Inflammatory macrophage treated with lipopolysaccharide for 4 hours (primary cell): Measurements from ENCODE around the gene BEST1.
A peak's percentile ranks its signal among the peaks of the same experiment; 100 is the strongest.

Experiments used
- DNase-seq: peaks from one replicate; pipeline ENCODE4 v3.0.0-alpha.2; 2020

Gene BEST1

DNA sequence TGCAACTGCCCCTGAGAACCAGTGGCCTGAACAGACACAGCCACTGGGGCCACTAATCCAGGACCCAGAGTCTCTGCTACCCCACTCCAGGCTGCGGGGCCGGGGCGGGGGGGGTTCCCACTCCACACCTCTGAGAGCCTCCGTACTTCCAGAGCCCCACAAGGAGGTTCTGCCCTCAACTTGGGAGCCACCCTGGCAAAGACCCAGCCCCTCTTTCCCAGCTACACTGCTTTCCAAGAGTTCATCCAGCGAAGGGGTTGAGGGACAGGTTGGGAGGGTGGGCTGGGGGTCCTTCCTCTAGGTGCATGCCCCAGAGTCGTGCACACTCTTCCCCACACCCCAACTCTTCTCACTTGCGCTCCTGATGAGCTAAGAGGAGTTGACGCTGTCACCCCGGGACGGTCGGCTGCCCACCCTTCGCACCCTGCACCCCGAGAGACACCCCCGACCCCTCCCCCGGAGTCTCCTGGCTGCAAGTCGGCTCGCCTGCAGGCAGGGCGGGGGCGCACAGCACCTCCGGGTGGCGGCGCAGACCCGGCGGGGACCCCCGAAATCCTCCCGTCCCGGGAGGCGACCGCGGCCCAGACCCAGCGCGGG is 33.3 kb upstream of the BEST1 start:
- no peak for DNase-seq

DNA sequence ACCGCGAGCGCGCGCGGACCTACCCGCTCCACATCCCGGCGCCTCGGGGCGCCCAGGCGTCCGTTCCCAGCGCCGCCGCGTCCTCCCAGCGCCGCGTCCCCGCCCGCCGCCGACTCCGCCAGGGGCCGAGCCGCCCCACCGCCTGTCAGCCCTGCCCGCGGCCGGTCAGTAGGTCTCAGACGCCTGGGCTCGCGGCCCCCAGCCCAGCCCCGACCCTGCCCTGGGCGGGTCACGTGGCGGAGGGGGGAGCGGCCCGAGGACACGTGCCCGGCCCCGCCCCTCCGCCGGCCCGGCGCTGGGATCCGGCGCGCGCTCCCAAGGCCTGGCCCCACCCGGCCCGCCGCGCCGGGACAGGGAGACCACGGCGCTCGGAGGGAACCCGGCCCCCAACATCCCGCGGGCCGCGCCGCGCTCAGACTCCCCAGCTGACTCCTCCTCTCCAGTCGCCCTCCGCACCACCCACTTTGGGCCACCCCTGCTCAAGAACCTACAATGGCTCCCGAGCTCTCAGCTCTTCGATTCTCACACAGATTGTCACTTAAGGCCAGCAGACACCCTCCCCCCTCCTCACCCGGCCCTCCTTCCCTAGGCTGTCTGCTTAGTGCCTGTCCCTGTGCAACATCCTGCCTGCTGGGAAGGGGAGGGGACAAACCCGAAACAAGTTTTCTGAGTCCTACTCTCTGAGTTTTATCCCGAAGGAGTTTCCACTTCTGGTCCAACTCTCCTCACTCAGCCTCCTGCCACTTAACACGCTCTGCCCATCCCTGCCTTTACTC is 32.6 kb upstream of the BEST1 start, which contains the start of gene RAB3IL1:
Gene RAB3IL1, minus strand, starts transcription at position 233 of the 776 bp plus-strand sequence. Its CDS starts 199 bp downstream, at position 34.
- no peak for DNase-seq

DNA sequence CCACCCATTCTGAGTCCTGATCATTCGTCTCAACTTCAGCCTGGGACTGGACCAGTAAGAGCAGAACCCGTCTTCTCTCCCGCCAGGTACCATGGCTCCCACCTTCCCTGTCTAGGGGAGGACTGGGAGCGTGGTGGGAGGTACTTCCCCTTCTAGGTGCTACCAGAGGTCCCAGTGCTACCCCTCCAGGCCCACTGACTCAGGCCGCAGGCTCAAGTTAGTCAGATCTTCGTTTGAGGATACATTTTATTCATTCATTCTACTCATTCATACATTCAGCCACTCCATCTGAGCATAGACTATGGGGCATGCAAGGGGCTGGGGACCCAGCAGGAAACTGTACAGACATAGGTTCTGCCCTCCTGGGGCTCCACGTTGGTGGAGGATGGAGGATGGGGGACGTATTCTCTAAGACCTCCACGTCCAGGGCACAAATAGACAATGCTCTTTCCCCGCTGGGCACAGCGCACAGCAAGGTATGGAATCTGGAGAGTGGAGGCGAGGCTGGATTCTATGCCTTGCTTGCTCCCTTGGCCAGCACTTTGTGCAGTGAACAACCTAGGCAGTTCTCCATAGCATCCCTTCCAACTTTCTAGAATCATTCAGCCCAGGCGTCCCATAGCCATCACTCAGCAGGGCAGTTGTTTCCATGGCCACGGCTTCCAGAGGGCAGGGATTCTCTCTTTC is 31.8 kb upstream of the BEST1 start:
- DNase-seq: no peak

DNA sequence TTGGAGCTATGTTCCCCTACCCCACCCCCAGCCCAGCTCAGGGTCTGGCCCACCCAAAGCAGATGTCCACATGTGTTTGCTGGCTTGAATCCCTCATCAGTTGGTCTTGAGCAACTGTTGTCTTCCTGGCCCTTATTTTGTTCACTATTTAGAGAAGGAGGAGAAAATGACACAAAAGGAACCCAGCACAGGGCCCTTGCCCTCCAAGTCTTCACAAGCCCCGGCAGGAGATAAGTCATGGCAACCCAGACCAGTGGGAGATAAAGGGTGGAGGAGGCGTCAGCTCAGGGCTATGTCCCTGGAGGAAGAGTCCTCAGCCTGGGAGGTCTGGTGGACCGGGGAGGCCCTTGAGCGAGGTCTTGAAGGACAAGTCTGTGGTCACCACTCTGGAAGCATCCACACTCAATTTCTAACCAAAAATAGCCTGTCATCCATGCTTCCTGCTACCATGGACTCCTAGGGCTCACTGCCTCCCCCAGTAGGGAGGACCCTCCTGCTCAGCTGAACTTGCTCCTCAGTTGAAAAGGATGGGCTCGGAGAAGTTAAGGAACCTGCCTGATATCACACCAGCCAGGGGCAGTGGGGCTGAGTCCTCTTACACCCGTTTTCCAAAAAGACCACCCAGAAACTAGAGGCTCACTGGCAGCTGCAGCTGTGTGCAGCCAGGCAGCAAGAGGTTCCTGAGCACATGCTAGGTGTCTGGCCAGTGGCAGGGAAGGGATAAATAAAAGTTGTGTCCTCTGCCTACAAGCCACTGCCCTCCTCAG is 31.0 kb upstream of the BEST1 start:
- no peak for DNase-seq

DNA sequence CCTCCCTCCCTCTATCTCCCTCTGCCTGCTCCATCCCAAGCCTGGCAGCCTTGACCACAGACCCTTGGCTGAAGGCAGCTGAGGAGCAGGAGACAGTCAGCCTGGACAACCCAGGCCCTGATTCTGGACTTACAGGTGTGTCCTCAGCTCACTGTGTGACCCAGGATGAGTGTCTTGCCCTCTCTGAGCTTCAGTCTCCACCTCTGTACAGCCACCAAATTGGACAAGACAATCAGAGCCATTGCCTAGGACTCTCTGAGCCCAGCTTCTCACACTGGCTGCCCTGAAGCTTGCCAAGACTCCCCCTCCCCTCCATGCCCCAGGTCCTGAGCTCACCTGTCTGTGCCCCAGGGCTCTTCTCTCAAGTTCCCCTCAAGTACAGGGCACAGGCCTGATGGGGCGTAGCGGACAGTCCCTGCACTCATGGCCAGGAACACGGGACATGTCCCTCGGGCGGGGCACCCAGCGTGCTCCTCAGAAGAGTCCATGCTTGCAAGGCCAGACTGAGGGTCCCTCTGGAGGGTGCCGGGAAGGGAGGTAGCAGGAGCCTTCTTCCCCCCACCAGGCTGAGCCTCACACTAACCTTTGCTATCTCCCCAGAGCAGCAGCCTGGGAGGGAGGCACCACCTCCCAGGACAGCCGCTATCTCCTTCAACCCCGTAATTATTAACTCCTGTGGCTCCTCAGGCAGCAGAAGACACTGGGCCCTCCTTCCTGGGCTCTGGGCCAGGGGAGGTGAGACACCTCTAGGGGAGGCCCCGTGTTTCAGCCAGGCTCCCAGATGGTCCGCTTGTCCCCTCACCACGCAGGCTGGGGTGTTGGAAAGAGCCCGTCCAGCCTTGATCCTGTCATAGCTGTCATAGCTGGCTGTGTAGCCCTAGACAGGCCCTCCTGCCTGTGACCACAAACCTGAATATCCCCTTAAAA is 30.2 kb upstream of the BEST1 start:
- DNase-seq: no peak

DNA sequence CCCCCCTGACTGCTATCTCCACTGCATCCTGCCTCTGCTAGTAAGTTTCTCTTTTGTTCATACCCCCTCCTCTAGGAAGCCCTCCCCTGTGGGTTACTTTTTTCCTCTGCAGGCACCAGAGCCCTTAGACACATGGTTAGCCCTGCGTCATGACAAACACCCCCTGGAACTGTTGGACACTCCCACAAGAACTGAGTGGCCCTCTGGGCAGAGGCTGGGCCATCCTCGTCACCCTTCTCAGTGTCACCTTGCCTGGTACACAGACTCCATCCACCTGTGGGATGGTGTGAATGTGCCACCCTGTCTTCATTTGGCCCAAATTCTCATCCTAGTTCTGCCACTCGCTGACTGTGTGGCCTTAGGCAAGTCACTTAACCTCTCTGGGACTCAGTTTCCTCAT is 28.7 kb upstream of the BEST1 start:
- DNase-seq: no peak

DNA sequence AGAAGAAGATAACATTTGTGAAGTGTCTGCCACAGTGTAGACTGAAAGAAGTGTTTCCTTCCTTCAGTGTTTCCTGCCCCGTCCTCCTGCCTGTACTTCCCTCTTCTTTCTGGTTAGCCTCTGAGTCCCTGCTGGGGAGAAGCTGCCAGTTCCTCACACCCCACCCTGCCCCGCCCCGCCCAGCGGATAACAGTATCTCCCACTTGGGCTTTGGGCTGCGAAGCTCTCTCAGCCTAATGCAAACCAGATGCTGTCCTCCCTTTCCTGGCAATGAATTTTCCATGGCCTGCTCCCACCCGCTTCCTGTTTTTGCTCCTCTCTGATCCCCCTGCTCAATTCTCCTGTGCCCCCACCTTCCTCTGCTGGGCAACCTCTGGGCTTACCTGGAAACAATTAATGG is 27.6 kb upstream of the BEST1 start:
- DNase-seq: peak; percentile 75

DNA sequence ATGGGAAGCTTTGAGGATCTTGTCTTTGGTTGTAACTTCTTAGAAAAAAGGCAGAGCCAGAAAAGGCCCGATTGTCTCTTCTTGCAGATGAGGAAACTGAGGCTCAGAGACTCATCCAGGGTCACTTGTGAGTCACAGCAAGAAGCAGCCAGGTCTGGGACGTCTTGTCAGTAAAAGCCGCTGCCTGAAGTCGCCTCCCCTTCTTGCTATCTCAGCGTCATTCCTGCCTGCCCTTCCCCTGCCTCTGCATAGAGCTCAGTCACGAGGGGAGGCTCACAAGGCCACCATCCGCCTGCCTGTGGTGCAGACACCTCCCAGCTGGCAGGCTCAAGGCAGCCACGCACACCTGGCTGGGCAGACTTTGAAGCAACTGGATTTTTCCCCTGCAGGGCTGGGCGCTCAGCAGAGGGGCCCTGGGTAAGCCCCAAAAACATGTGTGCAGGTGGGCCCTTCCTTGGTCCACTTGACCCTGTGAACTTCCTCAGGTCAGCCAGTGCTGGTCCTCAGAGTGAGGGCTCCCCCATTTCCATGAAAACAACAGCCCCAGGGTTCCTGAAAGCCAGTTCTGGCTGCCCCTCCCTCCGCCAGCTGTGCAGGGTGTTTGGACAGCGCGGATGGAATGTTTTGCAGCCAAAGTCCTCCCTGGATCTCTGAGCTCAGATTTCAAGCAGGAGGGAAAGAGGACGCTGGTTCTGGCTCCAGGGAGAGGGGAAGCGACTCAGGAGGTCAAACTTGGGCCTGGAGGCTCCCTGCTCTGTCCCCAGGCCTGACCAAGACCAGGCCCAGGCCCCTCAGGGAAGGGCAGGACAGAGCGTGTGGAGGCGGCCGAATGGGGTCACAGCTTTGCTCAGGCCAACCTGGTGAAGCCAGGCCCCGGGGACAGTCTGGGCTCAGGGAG is 26.7 kb upstream of the BEST1 start:
- DNase-seq: peak; percentile 41

DNA sequence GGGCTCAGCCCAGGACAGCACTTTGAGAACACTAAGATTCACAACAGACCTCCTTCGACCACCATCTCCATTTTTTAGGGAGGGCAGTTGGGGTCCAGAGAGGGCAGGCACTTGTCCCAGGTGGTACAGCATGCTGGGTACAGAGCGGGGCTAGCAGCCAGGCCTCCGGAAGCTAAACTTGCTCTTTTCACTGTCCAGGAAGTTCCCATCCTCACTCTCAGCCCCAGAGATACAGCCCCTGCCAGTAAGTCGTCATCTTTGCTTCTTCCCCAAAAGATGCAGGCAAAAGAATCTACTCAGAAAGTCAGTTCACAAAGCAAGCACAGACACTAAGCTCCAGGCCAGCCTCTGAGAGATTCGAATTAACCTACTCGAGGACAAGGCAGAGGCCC is 26.1 kb upstream of the BEST1 start:
- no peak for DNase-seq

DNA sequence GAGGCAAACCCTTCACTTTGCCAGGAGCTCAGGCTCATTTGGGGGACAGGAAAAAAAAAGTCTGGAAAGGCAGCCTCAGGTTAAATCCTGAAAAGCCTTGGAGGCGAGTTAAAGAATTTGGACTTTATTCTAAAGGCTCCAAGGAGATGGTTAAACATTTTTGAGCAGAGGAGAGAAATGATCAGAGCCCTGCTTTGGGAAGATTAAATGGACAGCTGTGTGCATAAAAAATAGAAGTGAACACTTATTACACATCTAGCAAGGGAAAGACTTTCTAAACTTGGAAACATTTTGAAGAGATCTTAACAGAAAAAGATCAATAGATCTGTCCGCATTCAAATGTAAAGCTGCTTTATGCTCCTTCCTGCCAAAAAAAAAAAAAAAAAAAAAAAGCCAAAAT is 24.4 kb upstream of the BEST1 start:
- no peak for DNase-seq

DNA sequence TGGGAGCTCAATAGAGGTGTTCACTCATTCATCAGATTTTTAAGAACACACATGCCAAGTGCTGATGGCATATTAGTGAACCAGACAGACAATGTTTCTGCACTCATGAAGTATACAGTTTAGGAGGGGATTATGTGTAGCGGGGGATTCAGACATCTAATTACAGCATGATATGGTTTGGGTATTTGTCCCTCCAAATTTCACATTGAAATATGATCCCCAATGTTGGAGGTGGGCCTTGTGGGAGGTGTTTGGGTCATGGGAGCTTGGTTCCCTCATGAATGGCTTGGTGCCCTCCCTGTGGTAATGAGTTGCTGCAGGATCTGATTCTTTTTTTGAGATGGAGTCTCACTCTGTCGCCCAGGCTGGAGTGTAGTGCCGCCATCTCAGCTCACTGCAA is 23.9 kb upstream of the BEST1 start:
- DNase-seq: no peak

DNA sequence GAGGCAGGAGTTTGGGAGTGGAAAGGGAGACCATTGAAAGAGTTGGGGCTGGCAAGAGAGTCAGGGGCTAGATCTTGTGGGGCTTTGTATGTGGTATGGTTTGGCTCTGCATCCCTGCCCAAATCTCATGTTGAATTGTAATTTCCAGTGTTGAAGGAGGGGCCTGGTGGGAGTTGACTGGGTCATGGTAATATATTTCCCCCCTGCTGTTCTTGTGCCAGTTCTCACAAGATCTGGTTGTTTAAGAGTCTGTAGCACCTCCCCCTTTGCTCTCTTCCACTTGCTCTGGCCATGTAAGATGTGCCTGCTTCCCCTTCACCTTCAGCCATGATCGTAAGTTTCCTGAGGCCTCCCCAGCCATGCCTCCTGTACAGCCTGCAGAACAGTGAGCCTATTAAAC is 22.6 kb upstream of the BEST1 start:
- DNase-seq: peak; percentile 59

DNA sequence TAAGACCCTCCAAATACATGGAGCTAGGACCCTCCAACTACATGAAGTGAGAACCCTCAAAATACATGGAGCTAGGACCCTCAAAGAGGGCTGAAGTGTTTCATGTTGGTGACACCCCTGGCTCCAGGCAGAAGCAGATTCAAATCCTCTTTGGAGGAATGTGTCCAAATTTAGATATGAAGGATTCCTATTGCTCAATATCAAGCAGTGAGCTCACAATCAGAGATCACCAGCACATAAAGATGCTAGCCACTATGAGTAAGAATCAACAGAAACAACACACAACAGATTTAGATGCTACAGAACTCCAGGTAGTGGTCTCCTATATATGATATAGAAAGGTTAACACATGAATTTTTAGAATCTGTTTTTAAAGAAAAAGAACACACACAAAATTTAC is 21.5 kb upstream of the BEST1 start:
- peak; percentile 52 for DNase-seq

DNA sequence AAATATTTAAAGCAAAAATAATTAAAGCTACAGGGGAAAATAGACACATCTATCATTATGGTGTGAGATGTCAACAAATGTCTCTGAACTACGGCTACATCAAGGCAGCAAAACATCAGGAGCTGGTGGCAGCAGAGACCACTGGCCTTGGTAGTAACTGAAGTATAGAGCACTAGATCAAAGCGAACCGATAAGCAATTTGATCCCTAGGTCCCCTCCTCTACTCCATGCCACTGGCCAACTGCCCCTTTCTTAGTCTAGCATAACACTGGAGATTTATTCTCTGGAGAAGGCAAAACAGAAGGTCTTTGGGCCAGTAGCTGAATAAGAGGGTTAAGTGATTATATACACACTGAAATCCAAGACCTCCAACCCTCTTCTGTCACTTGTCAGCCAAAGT is 19.2 kb upstream of the BEST1 start:
- no peak for DNase-seq

DNA sequence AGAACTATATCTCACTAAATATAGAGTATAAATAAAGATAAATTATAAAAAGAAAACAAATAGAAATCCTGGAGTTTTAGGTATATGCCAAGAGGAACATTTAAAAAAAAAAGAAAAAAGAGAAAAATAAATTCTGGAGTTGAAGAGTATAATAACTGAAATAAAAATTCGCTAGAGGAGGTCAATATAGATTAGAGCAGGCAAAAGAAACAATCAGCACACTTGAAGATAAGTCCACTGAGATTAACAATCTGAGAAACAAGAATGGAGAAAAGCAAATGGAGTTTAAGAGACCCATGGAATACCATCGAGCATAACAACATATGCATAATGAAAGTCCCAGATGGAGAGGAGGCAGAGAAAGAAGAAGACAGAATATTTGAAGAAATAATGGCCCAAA is 14.3 kb upstream of the BEST1 start:
- no peak for DNase-seq

DNA sequence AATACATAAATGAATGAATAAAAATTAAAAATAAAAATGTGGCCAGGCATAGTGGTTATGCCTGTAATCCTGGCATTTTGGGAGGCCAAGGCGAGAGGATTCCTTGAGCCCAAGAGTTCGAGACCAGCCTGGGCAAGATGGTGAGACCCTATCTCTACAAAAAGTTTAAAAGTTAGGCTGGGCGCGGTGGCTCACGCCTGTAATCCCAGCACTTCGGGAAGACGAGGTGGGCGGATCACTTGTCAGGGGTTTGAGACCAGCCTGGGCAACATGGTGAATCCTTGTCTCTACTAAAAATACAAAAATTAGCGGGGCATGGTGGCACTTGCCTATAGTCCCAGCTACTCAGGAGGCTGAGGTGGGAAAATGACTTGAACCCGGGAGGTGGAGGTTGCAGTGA is 9.7 kb upstream of the BEST1 start:
- DNase-seq: no peak

DNA sequence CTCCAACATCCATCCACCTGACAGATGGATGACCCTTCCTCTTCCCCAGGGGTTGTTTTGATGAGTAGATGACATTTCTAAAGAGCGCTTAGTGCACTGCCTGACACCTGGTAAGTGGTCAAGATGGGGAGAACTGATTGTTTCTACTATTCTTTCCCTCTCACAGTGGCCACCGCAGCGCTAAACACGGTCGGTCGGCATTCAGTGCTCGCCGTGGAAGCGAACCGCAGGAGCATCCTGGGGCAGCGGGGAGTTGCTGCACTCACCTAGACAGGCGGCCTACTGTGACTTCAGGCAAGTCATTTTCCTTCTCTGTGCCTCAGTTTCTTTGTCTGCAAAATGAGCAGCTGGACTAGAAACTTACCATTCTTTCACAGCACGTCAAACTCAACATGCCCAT is 5.0 kb upstream of the BEST1 start:
- DNase-seq: no peak

DNA sequence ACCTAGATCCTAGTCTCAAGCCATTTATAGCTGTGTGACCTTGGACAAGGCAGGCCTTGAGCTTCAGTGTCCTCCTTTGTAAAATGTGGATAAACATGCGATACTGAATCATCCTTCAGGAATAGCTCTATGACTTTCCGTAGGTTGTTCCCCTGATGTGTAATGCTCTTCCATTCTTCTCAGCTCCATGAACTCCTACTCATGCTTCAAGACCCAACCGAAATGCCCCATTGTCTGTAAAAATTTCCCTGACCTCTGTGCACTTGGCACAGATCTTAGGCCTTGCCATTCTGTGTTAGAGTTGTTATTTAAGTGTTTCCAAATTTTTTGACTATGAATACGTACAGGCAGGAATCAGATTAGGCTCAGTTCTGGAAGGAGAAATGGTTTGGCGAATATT is 3.3 kb upstream of the BEST1 start:
- DNase-seq: no peak

DNA sequence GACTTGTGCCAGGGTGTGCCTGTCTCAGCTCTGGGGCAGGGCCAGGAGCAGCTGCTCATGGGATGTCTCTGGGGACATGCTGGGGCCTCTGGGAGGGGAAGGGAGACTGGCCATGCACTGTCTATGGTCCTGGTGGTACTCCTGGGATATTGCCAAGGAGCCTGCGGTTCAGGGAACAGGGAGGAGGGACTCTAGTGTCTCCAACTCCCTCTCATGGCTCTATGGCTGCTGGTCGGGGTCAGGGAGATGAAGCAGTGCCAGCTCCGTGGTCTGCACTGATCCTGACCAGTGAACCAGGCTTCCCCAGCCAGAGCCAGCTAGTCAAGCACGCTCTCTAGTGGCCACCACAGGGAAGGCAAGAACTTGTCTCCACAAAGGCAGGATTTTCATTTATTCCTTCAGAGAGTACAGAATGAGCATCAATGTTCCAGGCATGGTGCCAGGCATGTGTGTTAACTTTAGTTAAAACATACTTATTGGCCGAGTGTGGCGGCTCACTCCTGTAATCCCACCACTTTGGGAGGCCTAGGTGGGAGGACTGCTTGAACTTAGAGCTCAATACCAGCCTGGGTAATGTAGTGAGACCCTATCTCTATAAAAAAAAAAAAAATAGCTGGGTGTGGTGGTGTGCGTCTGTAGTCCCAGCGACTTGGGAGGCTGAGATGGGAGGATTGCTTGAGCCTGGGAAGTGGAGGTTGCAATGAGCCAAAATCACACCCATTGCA is 2.5 kb upstream of the BEST1 start:
- DNase-seq: peak; percentile 78

DNA sequence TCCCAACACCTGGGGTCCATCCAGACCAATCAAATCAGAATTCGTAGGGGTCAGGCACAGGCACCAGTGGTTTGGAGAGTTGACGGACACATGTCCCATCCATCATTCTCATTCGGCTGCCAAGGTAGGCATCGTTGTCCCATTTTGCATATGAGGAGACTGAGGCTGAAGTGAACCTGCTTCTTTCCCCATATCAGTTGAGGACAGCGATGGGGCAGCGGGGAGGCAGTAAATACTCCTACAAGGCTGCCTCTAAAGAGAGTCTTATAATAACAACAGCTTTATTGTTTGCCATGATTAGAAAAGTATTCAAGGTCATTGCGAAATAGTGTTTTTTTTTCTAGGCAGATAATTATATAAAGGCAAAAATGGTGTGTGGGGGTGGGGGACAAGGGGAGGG is 1.6 kb upstream of the BEST1 start:
- DNase-seq: no peak
